22Rv1 (cell line): ENCODE results near the gene KIF26B.

Experiments
- H3K27ac ChIP-seq: fragments of 450-650 bp; 2 replicates; pipeline ENCODE4 v1.5.1; 2017
- ZFX ChIP-seq: fragments of 450-650 bp; IDR thresholded peaks from 2 replicates; pipeline ENCODE4 v1.6.1; 2017; ENCODE audit warnings: antibody characterized with exemption, borderline replicate concordance
- TF ChIP-seq, protein P1 (sequence below): fragments of 450-650 bp; IDR thresholded peaks from 2 replicates; pipeline ENCODE4 v1.5.1; 2017; ENCODE audit warnings: mild to moderate bottlenecking

The KIF26B gene

GRCh38 chr1:245363461-245364200 is 208.8 kb downstream of the KIF26B start:
- H3K27ac ChIP-seq: no peak overlapping the region
- TF ChIP-seq, protein P1, sequence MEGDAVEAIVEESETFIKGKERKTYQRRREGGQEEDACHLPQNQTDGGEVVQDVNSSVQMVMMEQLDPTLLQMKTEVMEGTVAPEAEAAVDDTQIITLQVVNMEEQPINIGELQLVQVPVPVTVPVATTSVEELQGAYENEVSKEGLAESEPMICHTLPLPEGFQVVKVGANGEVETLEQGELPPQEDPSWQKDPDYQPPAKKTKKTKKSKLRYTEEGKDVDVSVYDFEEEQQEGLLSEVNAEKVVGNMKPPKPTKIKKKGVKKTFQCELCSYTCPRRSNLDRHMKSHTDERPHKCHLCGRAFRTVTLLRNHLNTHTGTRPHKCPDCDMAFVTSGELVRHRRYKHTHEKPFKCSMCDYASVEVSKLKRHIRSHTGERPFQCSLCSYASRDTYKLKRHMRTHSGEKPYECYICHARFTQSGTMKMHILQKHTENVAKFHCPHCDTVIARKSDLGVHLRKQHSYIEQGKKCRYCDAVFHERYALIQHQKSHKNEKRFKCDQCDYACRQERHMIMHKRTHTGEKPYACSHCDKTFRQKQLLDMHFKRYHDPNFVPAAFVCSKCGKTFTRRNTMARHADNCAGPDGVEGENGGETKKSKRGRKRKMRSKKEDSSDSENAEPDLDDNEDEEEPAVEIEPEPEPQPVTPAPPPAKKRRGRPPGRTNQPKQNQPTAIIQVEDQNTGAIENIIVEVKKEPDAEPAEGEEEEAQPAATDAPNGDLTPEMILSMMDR: no peak

DNA sequence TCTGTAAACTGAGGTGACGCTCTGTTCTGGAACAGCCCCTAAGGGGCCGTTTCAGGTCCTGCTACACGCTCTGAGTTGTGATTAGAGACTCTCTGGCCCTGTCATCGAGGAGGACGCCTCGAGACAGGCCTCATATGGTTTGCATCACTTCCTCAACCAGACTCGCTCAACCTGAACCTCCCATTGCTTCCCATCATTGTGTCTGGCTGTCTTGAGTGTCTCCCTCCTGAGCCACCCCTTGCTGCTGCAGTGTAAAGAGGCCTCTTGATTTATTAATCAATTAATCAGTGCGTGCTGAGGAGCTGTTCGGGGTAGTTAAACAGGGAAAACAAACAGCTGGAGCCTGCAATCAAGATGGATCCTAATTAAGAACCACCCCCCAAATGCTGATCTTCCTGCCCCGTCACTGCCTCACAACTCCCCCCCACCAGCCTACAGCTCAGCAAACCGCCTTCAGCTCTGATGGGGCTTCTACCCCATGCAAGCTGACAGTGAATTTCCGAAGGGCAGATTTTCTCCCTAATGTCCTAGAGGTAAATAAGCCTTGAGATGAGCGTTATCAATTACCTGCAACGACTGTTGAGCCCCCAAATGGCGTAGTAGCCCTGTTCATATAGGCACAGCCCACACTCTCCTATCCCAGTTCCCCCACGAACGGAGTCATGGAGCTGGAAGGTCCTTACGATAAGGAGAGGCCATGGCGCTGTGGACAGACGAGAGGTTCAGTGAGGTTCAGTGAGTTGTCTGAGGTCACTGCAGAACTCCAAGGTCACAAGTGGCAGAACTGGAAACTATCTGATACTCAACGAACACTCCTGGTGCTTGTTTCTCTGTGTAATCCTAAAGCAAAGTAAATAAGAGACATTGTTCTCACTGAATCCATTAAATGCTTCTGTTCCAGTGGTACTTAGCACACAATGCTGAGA is 210.6 kb downstream of the KIF26B start:
- no peak overlapping the region for H3K27ac ChIP-seq
- TF ChIP-seq, protein P1: no peak
- no peak for TF ChIP-seq ZFX

- H3K27ac ChIP-seq: no peak overlapping the region
- TF ChIP-seq ZFX: no peak
- TF ChIP-seq, protein P1: no peak
Observed at GRCh38 chr1:245366886-245367285, 212.1 kb downstream of the KIF26B start.

DNA sequence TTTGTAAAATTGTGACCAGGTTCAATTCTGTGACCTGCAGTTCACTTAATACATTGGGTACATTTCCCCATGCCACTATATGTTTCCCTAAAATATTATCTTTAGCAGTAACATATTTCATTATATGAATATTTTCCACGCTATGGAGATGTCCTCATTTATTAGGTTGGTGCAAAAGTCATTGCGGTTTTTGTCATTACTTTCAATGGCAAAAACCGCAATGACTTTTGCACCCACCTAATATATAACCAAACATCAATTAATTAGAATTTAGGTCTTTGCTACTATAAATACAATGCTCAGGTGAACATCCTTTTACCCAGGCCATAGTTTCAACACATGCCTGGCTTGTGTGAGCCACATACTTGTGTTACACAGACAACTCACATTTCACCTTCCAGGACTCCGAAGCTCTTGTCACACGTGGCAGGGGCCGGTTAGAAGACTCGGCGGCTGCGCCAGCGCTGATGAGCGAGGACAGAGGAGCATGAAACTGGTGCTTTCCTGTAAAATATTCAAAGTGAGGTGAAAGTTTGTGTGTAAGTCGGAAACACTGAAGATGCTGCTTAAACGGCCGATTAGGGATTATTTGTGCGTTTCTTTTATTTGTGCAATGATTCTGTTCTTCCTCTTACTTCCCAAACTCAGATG is 215.5 kb downstream of the KIF26B start:
- TF ChIP-seq ZFX: no peak
- TF ChIP-seq, protein P1: no peak
- no peak overlapping the region for H3K27ac ChIP-seq

DNA sequence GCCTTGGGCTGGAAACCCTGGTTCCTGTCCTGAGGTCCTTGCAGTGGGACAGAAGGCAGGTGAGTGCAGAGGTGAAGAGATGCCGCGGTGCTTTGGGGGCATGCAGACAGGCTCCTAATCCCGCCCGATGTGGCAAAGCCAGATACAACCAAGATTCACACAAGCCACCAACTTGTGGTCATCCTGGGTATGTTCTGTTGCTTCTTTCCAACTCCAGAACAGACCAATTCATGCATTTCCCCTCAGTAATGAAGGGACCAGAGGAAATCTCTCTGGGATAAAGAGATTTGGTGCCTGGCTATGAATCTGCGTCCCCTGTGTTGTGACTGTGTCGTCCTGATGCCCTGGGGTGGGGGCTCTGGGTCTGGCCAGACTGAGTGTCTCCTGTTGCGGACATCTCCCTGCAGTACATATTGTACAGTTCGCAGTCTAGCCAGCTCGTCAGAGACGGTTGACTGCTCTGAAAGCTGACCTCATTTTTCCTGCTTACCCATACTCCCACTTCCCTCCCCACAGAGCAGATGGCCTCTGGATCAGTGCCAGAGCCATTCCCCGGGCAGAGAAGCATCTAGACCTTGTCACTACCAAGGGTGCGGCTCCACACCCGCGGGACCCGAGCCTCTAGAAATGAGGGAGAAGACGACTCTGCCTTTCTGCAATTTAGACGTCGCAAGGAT is 216.3 kb downstream of the KIF26B start:
- TF ChIP-seq ZFX: no peak
- TF ChIP-seq, protein P1: no peak
- no peak overlapping the region for H3K27ac ChIP-seq

DNA sequence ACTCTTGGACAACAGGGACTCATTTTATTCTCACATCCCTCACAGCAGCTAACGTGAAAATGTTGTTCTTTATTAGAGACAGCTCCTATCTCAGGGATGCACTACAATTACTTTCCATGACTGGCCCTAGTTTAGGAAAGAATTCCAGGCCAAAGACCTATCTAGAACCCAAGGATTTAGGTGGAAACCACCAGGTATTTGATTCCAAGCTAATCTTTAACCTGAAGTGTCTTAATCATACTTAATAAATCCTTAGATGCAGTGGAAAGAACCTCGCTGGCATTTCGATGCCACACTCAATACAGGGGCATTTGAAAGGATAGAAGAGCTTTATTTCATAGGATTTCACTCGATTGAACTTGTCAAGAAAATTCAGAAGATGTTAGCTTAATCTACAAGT is 218.3 kb downstream of the KIF26B start:
- TF ChIP-seq ZFX: no peak
- TF ChIP-seq, protein P1: no peak
- H3K27ac ChIP-seq: no peak overlapping the region
